PFSK-1 (cell line): ENCODE measurements around the gene PRDM16.

Experiments used
- FOXP2 ChIP-seq: optimal IDR thresholded peaks from 2 replicates; pipeline ENCODE3; 2011; ENCODE audit warnings: borderline replicate concordance, control low read depth, inconsistent platforms; ENCODE audit not compliant: insufficient read depth; ENCODE audit errors: extremely low read length, extremely low read depth
- POLR2AphosphoS5 ChIP-seq: IDR thresholded peaks from 2 replicates; pipeline ENCODE4 v1.6.1; 2012; ENCODE audit warnings: low read depth, mild to moderate bottlenecking, control low read depth, low read length, moderate library complexity
- SIN3A ChIP-seq: IDR thresholded peaks from 2 replicates; pipeline ENCODE4 v1.6.1; 2012; ENCODE audit warnings: mild to moderate bottlenecking, low read length, moderate library complexity, borderline replicate concordance; ENCODE audit not compliant: insufficient read depth
- TAF1 ChIP-seq: IDR thresholded peaks from 2 replicates; pipeline ENCODE4 v1.6.1; 2012; ENCODE audit warnings: low read length, control low read depth, borderline replicate concordance; ENCODE audit not compliant: insufficient read depth
- TF ChIP-seq, protein P1 (sequence below), 2 experiments: IDR thresholded peaks; 2 replicates each; pipeline versions ENCODE4 v1.6.1 to v1.8.0; 2011 to 2012; ENCODE audit warnings: low read depth in 2 of 2, low read length in 2 of 2, control low read depth in 1 of 2, inconsistent platforms in 1 of 2, mild to moderate bottlenecking in 1 of 2, moderate library complexity in 1 of 2; ENCODE audit not compliant: insufficient read depth in 1 of 2

DNA sequence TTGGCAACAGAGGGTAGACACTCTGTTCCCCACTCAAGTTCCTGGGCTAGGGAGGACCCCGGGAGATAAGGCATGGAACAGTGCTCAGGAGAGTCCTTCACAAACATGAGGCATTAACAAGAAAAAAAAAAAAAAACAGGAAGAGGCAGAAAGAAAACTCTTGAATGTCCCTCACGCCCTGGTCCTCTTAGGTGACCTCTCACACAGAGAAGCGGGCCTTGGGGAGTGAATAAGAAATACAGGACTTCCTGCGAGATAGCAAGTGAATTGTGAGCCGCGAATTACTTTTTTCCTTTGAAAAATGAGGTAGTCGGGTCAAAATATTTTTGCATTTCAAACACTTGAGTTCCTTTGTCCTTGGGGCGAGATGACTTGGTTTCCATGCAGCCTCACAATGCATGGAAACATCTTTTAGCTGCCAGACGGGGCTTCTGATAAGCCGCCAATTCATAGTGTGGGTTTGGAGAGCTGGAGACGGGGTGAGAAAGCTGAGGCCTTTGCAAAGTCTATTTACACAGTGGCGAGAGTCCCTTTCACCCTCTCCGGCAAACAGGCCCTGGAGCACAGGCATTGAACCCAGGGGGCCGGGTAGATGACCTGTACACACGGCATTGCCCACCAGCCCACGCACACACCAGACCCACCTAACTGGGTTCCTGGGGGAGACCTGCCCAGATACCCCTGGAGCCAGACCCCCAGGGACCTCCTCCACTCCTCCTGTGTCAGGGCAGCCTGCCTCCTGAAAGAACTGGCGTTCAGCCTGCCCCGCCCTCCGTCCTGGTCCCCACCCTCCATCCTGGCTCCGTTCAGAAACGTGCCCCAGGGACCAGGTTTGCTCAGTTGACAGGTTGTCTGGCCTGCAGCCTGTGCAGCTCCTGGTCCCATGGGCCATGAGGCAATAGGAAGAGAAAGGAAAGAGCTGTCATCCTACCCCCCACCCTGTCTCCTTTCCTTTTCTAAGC lies 192.3 kb downstream of the PRDM16 start:
- TF ChIP-seq POLR2AphosphoS5 (no peak), TAF1 (no peak), FOXP2 (no peak), SIN3A (no peak)
- TF ChIP-seq, protein P1, sequence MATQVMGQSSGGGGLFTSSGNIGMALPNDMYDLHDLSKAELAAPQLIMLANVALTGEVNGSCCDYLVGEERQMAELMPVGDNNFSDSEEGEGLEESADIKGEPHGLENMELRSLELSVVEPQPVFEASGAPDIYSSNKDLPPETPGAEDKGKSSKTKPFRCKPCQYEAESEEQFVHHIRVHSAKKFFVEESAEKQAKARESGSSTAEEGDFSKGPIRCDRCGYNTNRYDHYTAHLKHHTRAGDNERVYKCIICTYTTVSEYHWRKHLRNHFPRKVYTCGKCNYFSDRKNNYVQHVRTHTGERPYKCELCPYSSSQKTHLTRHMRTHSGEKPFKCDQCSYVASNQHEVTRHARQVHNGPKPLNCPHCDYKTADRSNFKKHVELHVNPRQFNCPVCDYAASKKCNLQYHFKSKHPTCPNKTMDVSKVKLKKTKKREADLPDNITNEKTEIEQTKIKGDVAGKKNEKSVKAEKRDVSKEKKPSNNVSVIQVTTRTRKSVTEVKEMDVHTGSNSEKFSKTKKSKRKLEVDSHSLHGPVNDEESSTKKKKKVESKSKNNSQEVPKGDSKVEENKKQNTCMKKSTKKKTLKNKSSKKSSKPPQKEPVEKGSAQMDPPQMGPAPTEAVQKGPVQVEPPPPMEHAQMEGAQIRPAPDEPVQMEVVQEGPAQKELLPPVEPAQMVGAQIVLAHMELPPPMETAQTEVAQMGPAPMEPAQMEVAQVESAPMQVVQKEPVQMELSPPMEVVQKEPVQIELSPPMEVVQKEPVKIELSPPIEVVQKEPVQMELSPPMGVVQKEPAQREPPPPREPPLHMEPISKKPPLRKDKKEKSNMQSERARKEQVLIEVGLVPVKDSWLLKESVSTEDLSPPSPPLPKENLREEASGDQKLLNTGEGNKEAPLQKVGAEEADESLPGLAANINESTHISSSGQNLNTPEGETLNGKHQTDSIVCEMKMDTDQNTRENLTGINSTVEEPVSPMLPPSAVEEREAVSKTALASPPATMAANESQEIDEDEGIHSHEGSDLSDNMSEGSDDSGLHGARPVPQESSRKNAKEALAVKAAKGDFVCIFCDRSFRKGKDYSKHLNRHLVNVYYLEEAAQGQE (IDR thresholded peaks at IDR 0.05; ENCODE audit: insufficient read depth in 1 of 2, low read depth in 2 of 2, low read length in 2 of 2) = no peak
